Effector memory CD4-positive, alpha-beta T cell (primary cell): ENCODE data around the gene EEFSEC.

ENCODE experiments used
- DNase-seq, 3 donors: peaks; one replicate each; pipeline ENCODE4 v3.0.0-alpha.2; 2020
- H3K27ac ChIP-seq: 2 replicates; pipeline ENCODE4 v1.7.0; 2013; ENCODE audit warnings: mild to moderate bottlenecking, low read length, moderate library complexity; ENCODE audit not compliant: insufficient read depth, poor library complexity, severe bottlenecking
- H3K27me3 ChIP-seq: replicated peaks from 2 replicates; pipeline ENCODE4 v1.7.0; 2013; ENCODE audit warnings: mild to moderate bottlenecking, low read length; ENCODE audit not compliant: insufficient read depth, control insufficient read depth, poor library complexity, severe bottlenecking
- H3K36me3 ChIP-seq: 2 replicates; pipeline ENCODE4 v1.7.0; 2013; ENCODE audit warnings: mild to moderate bottlenecking, low read length, moderate library complexity; ENCODE audit not compliant: control insufficient read depth, insufficient read depth
- H3K4me1 ChIP-seq: 2 replicates; pipeline ENCODE4 v1.7.0; 2013; ENCODE audit warnings: low read length, mild to moderate bottlenecking; ENCODE audit not compliant: control insufficient read depth, insufficient read depth, poor library complexity, severe bottlenecking
- H3K4me3 ChIP-seq: 2 replicates; pipeline ENCODE4 v1.7.0; 2013; ENCODE audit warnings: low read length, low read depth, mild to moderate bottlenecking; ENCODE audit not compliant: insufficient read depth, poor library complexity, severe bottlenecking
- H3K9me3 ChIP-seq: 2 replicates; pipeline ENCODE4 v1.7.0; 2013; ENCODE audit warnings: mild to moderate bottlenecking, low read length, moderate library complexity; ENCODE audit not compliant: control insufficient read depth

Gene EEFSEC

GRCh38 chr3:128439226-128439625 lies 285.9 kb downstream of the EEFSEC start:
- Histone ChIP-seq H3K9me3 (no peaks in the 10 kb centered on the region), H3K36me3 (no peaks in the 10 kb centered on the region), H3K4me1 (no peaks in the 10 kb centered on the region), H3K27me3 (peaks cover 5% of the 10 kb centered on the region), H3K4me3 (no peak overlapping the region), H3K27ac (no peak overlapping the region)
- DNase-seq: no peak

- Histone ChIP-seq H3K4me1 (no peaks in the 10 kb centered on the region), H3K9me3 (no peaks in the 10 kb centered on the region), H3K27ac (no peak overlapping the region), H3K27me3 (no peaks in the 10 kb centered on the region), H3K4me3 (no peak overlapping the region), H3K36me3 (no peaks in the 10 kb centered on the region)
- DNase-seq: no peak
These were observed 288.8 kb downstream of the EEFSEC start for GRCh38 chr3:128442070-128442469.

- DNase-seq: no peak
- Histone ChIP-seq H3K27me3 (no peaks in the 10 kb centered on the region), H3K4me3 (no peak overlapping the region), H3K9me3 (no peaks in the 10 kb centered on the region), H3K27ac (no peak overlapping the region), H3K36me3 (no peaks in the 10 kb centered on the region), H3K4me1 (no peaks in the 10 kb centered on the region)
These were observed 289.7 kb downstream of the EEFSEC start for GRCh38 chr3:128442949-128443348.

GRCh38 chr3:128443771-128444170 lies 290.5 kb downstream of the EEFSEC start:
- H3K9me3 ChIP-seq: no peaks in the 10 kb centered on the region
- H3K4me1 ChIP-seq: peaks cover 4% of the 10 kb centered on the region
- H3K36me3 ChIP-seq: no peaks in the 10 kb centered on the region
- H3K4me3 ChIP-seq: no peak overlapping the region
- no peaks in the 10 kb centered on the region for H3K27me3 ChIP-seq
- H3K27ac ChIP-seq: no peak overlapping the region
- no peak for DNase-seq

GRCh38 chr3:128445357-128445756 lies 292.1 kb downstream of the EEFSEC start:
- H3K36me3 ChIP-seq: no peaks in the 10 kb centered on the region
- DNase-seq: no peak
- no peaks in the 10 kb centered on the region for H3K27me3 ChIP-seq
- H3K9me3 ChIP-seq: no peaks in the 10 kb centered on the region
- H3K4me3 ChIP-seq: no peak overlapping the region
- H3K4me1 ChIP-seq: peaks cover 9% of the 10 kb centered on the region
- no peak overlapping the region for H3K27ac ChIP-seq

GRCh38 chr3:128446821-128447220 lies 293.5 kb downstream of the EEFSEC start:
- no peaks in the 10 kb centered on the region for H3K27me3 ChIP-seq

GRCh38 chr3:128447561-128448013 lies 294.3 kb downstream of the EEFSEC start:
- no peaks in the 10 kb centered on the region for H3K27me3 ChIP-seq
- H3K4me3 ChIP-seq: no peak overlapping the region
- H3K27ac ChIP-seq: no peak overlapping the region
- no peaks in the 10 kb centered on the region for H3K9me3 ChIP-seq
- DNase-seq: no peak
- peaks cover 9% of the 10 kb centered on the region for H3K4me1 ChIP-seq
- no peaks in the 10 kb centered on the region for H3K36me3 ChIP-seq

More at GRCh38 chr3:128446821-128447220, 293.5 kb downstream of the EEFSEC start:
- H3K27ac ChIP-seq: no peak overlapping the region
- no peaks in the 10 kb centered on the region for H3K36me3 ChIP-seq
- no peak for DNase-seq
- H3K4me1 ChIP-seq: peaks cover 9% of the 10 kb centered on the region
- H3K9me3 ChIP-seq: no peaks in the 10 kb centered on the region
- no peak overlapping the region for H3K4me3 ChIP-seq

- Histone ChIP-seq H3K9me3 (no peaks in the 10 kb centered on the region), H3K4me3 (no peak overlapping the region), H3K27ac (no peak overlapping the region), H3K27me3 (no peaks in the 10 kb centered on the region), H3K36me3 (no peaks in the 10 kb centered on the region), H3K4me1 (peaks cover 9% of the 10 kb centered on the region)
- DNase-seq: no peak
These were observed 295.2 kb downstream of the EEFSEC start for GRCh38 chr3:128448491-128448890.

GRCh38 chr3:128449111-128449638 lies 295.9 kb downstream of the EEFSEC start:
- Histone ChIP-seq H3K27me3 (no peaks in the 10 kb centered on the region), H3K4me3 (no peak overlapping the region), H3K4me1 (peaks cover 9% of the 10 kb centered on the region), H3K36me3 (no peaks in the 10 kb centered on the region), H3K27ac (no peak overlapping the region), H3K9me3 (no peaks in the 10 kb centered on the region)
- DNase-seq: no peak

- DNase-seq: no peak
- Histone ChIP-seq H3K27me3 (peaks cover 6% of the 10 kb centered on the region), H3K4me1 (peaks cover 9% of the 10 kb centered on the region), H3K9me3 (no peaks in the 10 kb centered on the region), H3K4me3 (no peak overlapping the region), H3K36me3 (no peaks in the 10 kb centered on the region), H3K27ac (no peak overlapping the region)
These were observed 298.8 kb downstream of the EEFSEC start for GRCh38 chr3:128452120-128452519.
